Liver (tissue), 3 donors: ENCODE data around the gene SAE1.
A peak's percentile ranks its signal among the peaks of the same experiment; 100 is the strongest.

Experiments used
- CTCF ChIP-seq: fragments of 150-350 bp; IDR thresholded peaks from 2 replicates; pipeline ENCODE4 v1.5.1; 2017; ENCODE audit warnings: improper control_type of control experiment, low read depth, low read length; ENCODE audit not compliant: missing input control
- EGR1 ChIP-seq, 2 donors: IDR thresholded peaks; 2 replicates each; pipeline ENCODE4 v1.6.1; 2016 to 2018; ENCODE audit warnings: antibody characterized with exemption in 2 of 2, low read depth in 2 of 2
- GABPA ChIP-seq, 2 donors: IDR thresholded peaks in 1 of 2; conservative IDR thresholded peaks in 1 of 2; 2 replicates each; pipeline ENCODE4 v1.6.1; 2016; ENCODE audit warnings: antibody characterized with exemption in 2 of 2, mild to moderate bottlenecking in 1 of 2, moderate library complexity in 1 of 2
- HNF4G ChIP-seq: IDR thresholded peaks from 2 replicates; pipeline ENCODE4 v1.6.1; 2016; ENCODE audit warnings: antibody characterized with exemption
- NR2F2 ChIP-seq: IDR thresholded peaks from 2 replicates; pipeline ENCODE4 v1.6.1; 2016; ENCODE audit warnings: antibody characterized with exemption
- RAD21 ChIP-seq, 2 donors: IDR thresholded peaks; 2 replicates each; pipeline ENCODE4 v1.6.1; 2016; ENCODE audit warnings: antibody characterized with exemption in 2 of 2, mild to moderate bottlenecking in 2 of 2
- RXRA ChIP-seq, 2 donors: IDR thresholded peaks; 2 replicates each; pipeline ENCODE4 v1.6.1; 2017 to 2018; ENCODE audit warnings: antibody characterized with exemption in 2 of 2, mild to moderate bottlenecking in 1 of 2
- YY1 ChIP-seq: IDR thresholded peaks from 2 replicates; pipeline ENCODE4 v1.6.1; 2016; ENCODE audit warnings: antibody characterized with exemption, mild to moderate bottlenecking
- ZBTB33 ChIP-seq: IDR thresholded peaks from 2 replicates; pipeline ENCODE4 v1.6.1; 2016; ENCODE audit warnings: antibody characterized with exemption
- TF ChIP-seq, protein P1 (sequence below): IDR thresholded peaks from 2 replicates; pipeline ENCODE4 v1.6.1; 2016; ENCODE audit warnings: antibody characterized with exemption
- TF ChIP-seq, protein P2 (sequence below): IDR thresholded peaks from 2 replicates; pipeline ENCODE4 v1.6.1; 2016; ENCODE audit warnings: antibody characterized with exemption, mild to moderate bottlenecking
- TF ChIP-seq, protein P3 (sequence below): IDR thresholded peaks from 2 replicates; pipeline ENCODE4 v1.6.1; 2016; ENCODE audit warnings: antibody characterized with exemption
- donor health status: healthy.
- donor health status: healthy.

DNA sequence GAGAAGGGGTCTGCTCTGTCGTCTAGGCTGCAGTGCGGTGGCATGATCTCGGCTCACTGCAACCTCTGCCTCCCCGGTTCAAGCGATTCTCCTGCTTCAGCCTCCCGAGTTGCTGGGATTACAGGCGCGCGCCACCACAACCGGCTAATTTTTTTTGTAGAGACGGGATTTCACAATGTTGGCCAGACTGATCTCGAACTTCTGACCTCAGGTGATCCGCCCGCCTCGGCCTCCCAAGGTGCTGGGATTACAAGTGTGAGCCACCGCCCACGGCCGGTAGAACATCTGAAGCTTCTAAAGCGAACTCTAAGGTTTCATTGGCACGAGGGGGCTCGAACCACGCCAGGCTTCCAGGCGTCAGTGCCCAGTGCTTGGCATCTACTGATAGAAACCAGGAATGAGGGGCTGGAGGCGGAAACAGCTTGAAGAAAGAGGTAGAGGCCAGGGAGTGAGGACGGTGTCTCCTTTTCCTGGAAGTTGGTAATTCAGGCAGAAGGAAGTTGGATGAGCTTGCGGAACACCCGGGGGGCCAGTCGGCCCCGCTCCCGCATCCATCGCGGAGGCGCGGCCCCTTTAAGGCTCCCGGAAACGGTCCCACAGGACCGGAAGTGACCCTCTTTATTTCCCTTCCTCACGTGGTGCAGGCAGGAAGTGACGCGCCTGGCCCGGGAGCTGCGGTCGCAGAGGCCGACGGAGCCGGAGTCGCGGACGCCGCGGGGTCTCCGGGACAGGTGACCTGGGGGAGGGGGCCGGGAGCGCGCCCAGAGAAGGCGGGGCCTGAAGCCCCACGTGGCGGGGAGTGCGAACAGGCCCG lies 125.5 kb downstream of the SAE1 start, which contains the start of gene CCDC9:
- TF ChIP-seq NR2F2 (no peak), CTCF (no peak), RXRA (IDR thresholded peaks at IDR 0.05) (peak in 1 of 2 donors; percentile 59), YY1 (peak; percentile 10), ZBTB33 (no peak), RAD21 (IDR thresholded peaks at IDR 0.05) (no peak), HNF4G (no peak), EGR1 (IDR thresholded peaks at IDR 0.05; ENCODE audit: low read depth in 2 of 2) (peak in 1 of 2 donors; percentile 41), GABPA (IDR thresholded peaks at IDR 0.05 in 1 of 2, conservative IDR thresholded peaks at IDR 0.05 in 1 of 2) (peak; percentile 92 to 96)
- TF ChIP-seq, protein P1, sequence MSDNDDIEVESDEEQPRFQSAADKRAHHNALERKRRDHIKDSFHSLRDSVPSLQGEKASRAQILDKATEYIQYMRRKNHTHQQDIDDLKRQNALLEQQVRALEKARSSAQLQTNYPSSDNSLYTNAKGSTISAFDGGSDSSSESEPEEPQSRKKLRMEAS: peak; percentile 88
- TF ChIP-seq, protein P2, sequence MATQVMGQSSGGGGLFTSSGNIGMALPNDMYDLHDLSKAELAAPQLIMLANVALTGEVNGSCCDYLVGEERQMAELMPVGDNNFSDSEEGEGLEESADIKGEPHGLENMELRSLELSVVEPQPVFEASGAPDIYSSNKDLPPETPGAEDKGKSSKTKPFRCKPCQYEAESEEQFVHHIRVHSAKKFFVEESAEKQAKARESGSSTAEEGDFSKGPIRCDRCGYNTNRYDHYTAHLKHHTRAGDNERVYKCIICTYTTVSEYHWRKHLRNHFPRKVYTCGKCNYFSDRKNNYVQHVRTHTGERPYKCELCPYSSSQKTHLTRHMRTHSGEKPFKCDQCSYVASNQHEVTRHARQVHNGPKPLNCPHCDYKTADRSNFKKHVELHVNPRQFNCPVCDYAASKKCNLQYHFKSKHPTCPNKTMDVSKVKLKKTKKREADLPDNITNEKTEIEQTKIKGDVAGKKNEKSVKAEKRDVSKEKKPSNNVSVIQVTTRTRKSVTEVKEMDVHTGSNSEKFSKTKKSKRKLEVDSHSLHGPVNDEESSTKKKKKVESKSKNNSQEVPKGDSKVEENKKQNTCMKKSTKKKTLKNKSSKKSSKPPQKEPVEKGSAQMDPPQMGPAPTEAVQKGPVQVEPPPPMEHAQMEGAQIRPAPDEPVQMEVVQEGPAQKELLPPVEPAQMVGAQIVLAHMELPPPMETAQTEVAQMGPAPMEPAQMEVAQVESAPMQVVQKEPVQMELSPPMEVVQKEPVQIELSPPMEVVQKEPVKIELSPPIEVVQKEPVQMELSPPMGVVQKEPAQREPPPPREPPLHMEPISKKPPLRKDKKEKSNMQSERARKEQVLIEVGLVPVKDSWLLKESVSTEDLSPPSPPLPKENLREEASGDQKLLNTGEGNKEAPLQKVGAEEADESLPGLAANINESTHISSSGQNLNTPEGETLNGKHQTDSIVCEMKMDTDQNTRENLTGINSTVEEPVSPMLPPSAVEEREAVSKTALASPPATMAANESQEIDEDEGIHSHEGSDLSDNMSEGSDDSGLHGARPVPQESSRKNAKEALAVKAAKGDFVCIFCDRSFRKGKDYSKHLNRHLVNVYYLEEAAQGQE: peak; percentile 38
- TF ChIP-seq, protein P3, sequence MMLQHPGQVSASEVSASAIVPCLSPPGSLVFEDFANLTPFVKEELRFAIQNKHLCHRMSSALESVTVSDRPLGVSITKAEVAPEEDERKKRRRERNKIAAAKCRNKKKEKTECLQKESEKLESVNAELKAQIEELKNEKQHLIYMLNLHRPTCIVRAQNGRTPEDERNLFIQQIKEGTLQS: no peak
